ENCODE data around the gene SEC24D.
A peak's percentile ranks its signal among the peaks of the same experiment; 100 is the strongest.

The SEC24D gene

GRCh38 chr4:118703118-118703517 lies 132.8 kb downstream of the SEC24D start:
- no peak for DNase-seq

- peak; percentile 53 for DNase-seq
These were observed 150.8 kb downstream of the SEC24D start, which contains the start of gene METTL14 for GRCh38 chr4:118684873-118685811. TSS of gene METTL14 (plus strand) at chr4:118685392. CDS start at chr4:118685535, 143 bp downstream.

GRCh38 chr4:118683513-118683912 lies 152.4 kb downstream of the SEC24D start:
- no peak for DNase-seq

- DNase-seq, result no peak
These were observed 153.0 kb downstream of the SEC24D start for GRCh38 chr4:118682928-118683327.

GRCh38 chr4:118680808-118681207 lies 155.1 kb downstream of the SEC24D start:
- no peak for DNase-seq

GRCh38 chr4:118676128-118676527 lies 159.8 kb downstream of the SEC24D start:
- no peak for DNase-seq
